Mammary epithelial cell (primary cell): ENCODE data around the gene DTL.

ENCODE experiments used
- CTCF ChIP-seq, 2 donors: IDR thresholded peaks in 1 of 2; conservative IDR thresholded peaks in 1 of 2; 2 replicates each; pipeline ENCODE4 v1.5.1; 2011 to 2012; ENCODE audit warnings: inconsistent platforms in 2 of 2, low read length in 2 of 2, mild to moderate bottlenecking in 2 of 2, control low read depth in 1 of 2, low read depth in 1 of 2; ENCODE audit not compliant: insufficient read depth in 1 of 2; ENCODE audit errors: extremely low read depth in 1 of 2
- EZH2 ChIP-seq: IDR thresholded peaks from 2 replicates; pipeline ENCODE4 v1.6.1; 2012; ENCODE audit warnings: low read length, inconsistent platforms, borderline replicate concordance

GRCh38 chr1:212030936-212031528 lies 4.5 kb upstream of the DTL start:
- TF ChIP-seq CTCF (conservative IDR thresholded peaks at IDR 0.05 in 1 of 2, IDR thresholded peaks at IDR 0.05 in 1 of 2; ENCODE audit: extremely low read depth in 1 of 2, insufficient read depth in 1 of 2, low read depth in 1 of 2, low read length in 2 of 2) = no peak
- no peak for TF ChIP-seq EZH2
